Endothelial cell of umbilical vein (primary cell): ENCODE data around the gene ARPC2. TPM values are rescaled to one million over a fixed set of nuclear protein-coding genes. Genes with fewer than 3 reads are reported as not detected.

Experiments used
- BruUV-seq: library from RNA; stranded (reverse); fragments of 400-500 nt; replicated peaks from 2 replicates; lab custom pipeline; 2021; lab: Mats Ljungman, UMichigan
- CTCF ChIA-PET: fragments of 300-600, 350-600 bp; sonication (Branson Sonifier 250); formaldehyde crosslinking; loops from one replicate; lab custom pipeline; 2021; ENCODE audit warnings: antibody characterized with exemption, inconsistent platforms; lab: Charles Lee
- POLR2A ChIA-PET: fragments of 300-600, 350-600 bp; sonication (Branson Sonifier 250); formaldehyde crosslinking; loops from one replicate; lab custom pipeline; 2021; ENCODE audit warnings: antibody characterized with exemption, inconsistent platforms; lab: Charles Lee
- DNase-seq: peaks from one replicate; pipeline ENCODE4 v3.0.0-alpha.2; 2011; ENCODE audit warnings: low read depth, low spot score
- FAIRE-seq: peaks from 2 replicates; lab custom pipeline; 2011; peaks lifted over from hg19 to GRCh38; lab: Jason Lieb, UNC
- H2AFZ ChIP-seq: 2 replicates; pipeline ENCODE4 v1.6.0; 2012; ENCODE audit warnings: low read depth, low read length, control low read depth, inconsistent platforms
- H3K27ac ChIP-seq: 2 replicates; pipeline ENCODE4 v1.5.1; 2011; ENCODE audit warnings: low read depth, mild to moderate bottlenecking, control low read depth, low read length, moderate library complexity; ENCODE audit not compliant: insufficient read depth
- H3K27me3 ChIP-seq, 2 experiments: 2 replicates each; pipeline versions ENCODE4 v1.6.0 to v1.6.1; 2011; ENCODE audit warnings: low read length in 2 of 2, mixed read lengths in 1 of 2; ENCODE audit not compliant: control insufficient read depth in 2 of 2, insufficient read depth in 2 of 2
- H3K36me3 ChIP-seq, 2 experiments: 2 replicates in 1 of 2; 3 replicates in 1 of 2; pipeline ENCODE4 v1.5.1; 2011; ENCODE audit warnings: low read length in 2 of 2, mild to moderate bottlenecking in 1 of 2, moderate library complexity in 1 of 2; ENCODE audit not compliant: control insufficient read depth in 2 of 2, insufficient read depth in 2 of 2; ENCODE audit errors: extremely low read depth in 1 of 2
- H3K4me1 ChIP-seq: 3 replicates; pipeline ENCODE4 v1.5.1; 2011; ENCODE audit warnings: mild to moderate bottlenecking, low read length; ENCODE audit not compliant: control insufficient read depth, insufficient read depth; ENCODE audit errors: extremely low read depth
- H3K4me2 ChIP-seq: 2 replicates; pipeline ENCODE4 v1.6.1; 2011; ENCODE audit warnings: low read length, control low read depth, mixed read lengths; ENCODE audit not compliant: insufficient read depth
- H3K4me3 ChIP-seq, 3 experiments: fragments of 200-600 bp in 1 of 3; sonication (generic), shearing (Covaris generic) in 1 of 3; replicated peaks in 1 of 3; 2 replicates each; pipeline ENCODE4 v1.5.1; 2011 to 2016; ENCODE audit warnings: control low read depth in 3 of 3, low read length in 3 of 3, mild to moderate bottlenecking in 2 of 3, inconsistent platforms in 1 of 3, low read depth in 1 of 3, moderate library complexity in 1 of 3; ENCODE audit not compliant: insufficient read depth in 1 of 3
- H3K79me2 ChIP-seq: 2 replicates; pipeline ENCODE4 v1.6.0; 2012; ENCODE audit warnings: low read length, inconsistent platforms; ENCODE audit not compliant: control insufficient read depth, insufficient read depth
- H3K9ac ChIP-seq: replicated peaks from 2 replicates; pipeline ENCODE3; 2011; ENCODE audit warnings: low read length, control low read depth; ENCODE audit not compliant: insufficient read depth; ENCODE audit errors: extremely low read depth
- H3K9me1 ChIP-seq: replicated peaks from 3 replicates; pipeline ENCODE4 v1.6.0; 2011; ENCODE audit warnings: mild to moderate bottlenecking, low read length; ENCODE audit not compliant: control insufficient read depth, insufficient read depth; ENCODE audit errors: extremely low read depth
- H3K9me3 ChIP-seq: replicated peaks from 2 replicates; pipeline ENCODE4 v1.5.1; 2012; ENCODE audit warnings: low read length, inconsistent platforms; ENCODE audit not compliant: control insufficient read depth, insufficient read depth
- H4K20me1 ChIP-seq: replicated peaks from 2 replicates; pipeline ENCODE3; 2011; ENCODE audit warnings: mild to moderate bottlenecking, low read length; ENCODE audit not compliant: control insufficient read depth, insufficient read depth; ENCODE audit errors: extremely low read depth
- CTCF ChIP-seq, 2 donors: IDR thresholded peaks; 1 replicate in 1 of 2; 2 replicates in 1 of 2; pipeline ENCODE4 v1.5.1; 2011; ENCODE audit warnings: low read length in 2 of 2, mild to moderate bottlenecking in 2 of 2, moderate library complexity in 2 of 2, control low read depth in 1 of 2, inconsistent platforms in 1 of 2, low read depth in 1 of 2; ENCODE audit not compliant: insufficient read depth in 1 of 2; ENCODE audit errors: extremely low read depth in 1 of 2
- EZH2 ChIP-seq: IDR thresholded peaks from 2 replicates; pipeline ENCODE4 v1.6.1; 2012; ENCODE audit warnings: borderline replicate concordance, low read depth, mild to moderate bottlenecking, moderate library complexity, low read length, inconsistent platforms; ENCODE audit not compliant: severe bottlenecking
- FOS ChIP-seq: IDR thresholded peaks from 2 replicates; pipeline ENCODE4 v1.6.1; 2011; ENCODE audit warnings: mild to moderate bottlenecking, low read length, moderate library complexity, borderline replicate concordance; ENCODE audit not compliant: insufficient read depth
- GATA2 ChIP-seq: IDR thresholded peaks from 2 replicates; pipeline ENCODE4 v1.7.0; 2011; ENCODE audit warnings: low read depth, mild to moderate bottlenecking, moderate library complexity, mixed read lengths, low read length; ENCODE audit not compliant: insufficient read length, insufficient read depth
- JUN ChIP-seq: IDR thresholded peaks from 2 replicates; pipeline ENCODE4 v1.6.1; 2011; ENCODE audit warnings: borderline replicate concordance, low read depth; ENCODE audit not compliant: insufficient read length, insufficient read depth
- MYC ChIP-seq: IDR thresholded peaks from one replicate; pipeline ENCODE4 v1.6.1; 2011; ENCODE audit warnings: mild to moderate bottlenecking, low read depth, low read length
- POLR2A ChIP-seq: IDR thresholded peaks from 2 replicates; pipeline ENCODE4 v1.6.1; 2012; ENCODE audit warnings: low read depth, mild to moderate bottlenecking, control low read depth, low read length
- POLR2AphosphoS5 ChIP-seq: IDR thresholded peaks from 2 replicates; pipeline ENCODE4 v1.6.1; 2012; ENCODE audit warnings: low read depth, mild to moderate bottlenecking, control low read depth, low read length, moderate library complexity; ENCODE audit not compliant: insufficient read depth
- dilution Hi-C: fragments of 300-500 bp; cut with MboI; formaldehyde crosslinking; loops from one replicate; pipeline ENCODE4 v1.15.0; 2019; ENCODE audit warnings: low sequenced_read_pairs; ENCODE audit not compliant: extremely low pct_ligation_motif_present
- intact Hi-C: fragments of 100-400 bp; cut with micrococcal nuclease; formaldehyde crosslinking; loops from one replicate; pipeline ENCODE4 v1.10.0; 2022
- polyA plus RNA-seq, 4 experiments: library from polyadenylated mRNA; depleted of rRNA in 3 of 4; stranded (reverse) in 3 of 4; unstranded in 1 of 4; fragments of >200 nt; gene quantifications; 2 replicates each; pipeline versions ENCODE4 v1.2.1 to v1.2.3, GENCODE V29; 2011 to 2012; ENCODE audit warnings: missing spikeins in 1 of 4
- total RNA-seq: library from RNA; stranded (reverse); gene quantifications from 2 replicates; pipeline ENCODE4 v1.2.3, GENCODE V29; 2021
- TF ChIP-seq, protein P1 (sequence below): IDR thresholded peaks from 2 replicates; pipeline ENCODE4 v1.6.1; 2011; ENCODE audit not compliant: insufficient read depth, insufficient read length

ARPC2 gene
- total and polyA plus RNA-seq, 2 donors (not counting 3 experiments of a cell fraction or from before 2014, with no cell fraction given): 417 to 455 TPM

DNA sequence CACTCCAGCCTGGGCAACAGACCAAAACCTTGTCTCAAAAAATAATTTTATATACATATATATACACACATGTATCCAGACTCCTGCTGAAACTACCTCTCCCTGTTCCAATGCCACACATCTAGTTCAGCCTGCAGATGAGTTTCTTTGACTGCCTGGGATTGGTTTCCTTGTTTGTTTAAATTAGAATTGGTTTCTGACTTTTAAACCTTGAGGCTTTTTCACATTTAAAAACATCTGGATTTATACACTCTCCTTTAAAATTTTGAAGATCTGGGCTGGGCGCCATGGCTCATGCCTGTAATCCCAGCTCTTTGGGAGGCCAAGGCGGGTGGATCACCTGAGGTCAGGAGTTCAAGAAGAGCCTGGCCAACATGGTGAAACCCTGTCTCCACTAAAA, 28.5 kb upstream of the ARPC2 start:
- no peaks in the 10 kb centered on the region for H3K4me1 ChIP-seq
- intact Hi-C loops (loop anchor here (5.0 kb wide), 1 partner anchor 279 kb away; no protein-coding TSS in a partner anchor), dilution Hi-C loops (no loop called here)
- TF ChIP-seq GATA2: no peak
- no peak for TF ChIP-seq POLR2AphosphoS5
- no peak for TF ChIP-seq CTCF (IDR thresholded peaks at IDR 0.05; ENCODE audit: extremely low read depth in 1 of 2, insufficient read depth in 1 of 2, low read depth in 1 of 2, low read length in 2 of 2)
- no peak for TF ChIP-seq MYC
- TF ChIP-seq FOS: no peak
- no peak for TF ChIP-seq JUN
- TF ChIP-seq EZH2: no peak
- TF ChIP-seq POLR2A: no peak
- TF ChIP-seq, protein P1, sequence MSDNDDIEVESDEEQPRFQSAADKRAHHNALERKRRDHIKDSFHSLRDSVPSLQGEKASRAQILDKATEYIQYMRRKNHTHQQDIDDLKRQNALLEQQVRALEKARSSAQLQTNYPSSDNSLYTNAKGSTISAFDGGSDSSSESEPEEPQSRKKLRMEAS: no peak
- ChIA-PET CTCF (interaction anchor here (1.0 to 1.6 kb wide), 3 partner anchors 12 to 207 kb away, joined by 3 to 9 read pairs (median 4); no protein-coding TSS in a partner anchor), POLR2A (no interaction called here)
- H3K9me3 ChIP-seq: no peaks in the 10 kb centered on the region
- H3K27me3 ChIP-seq: peaks cover 0 to 2% of the 10 kb centered on the region in 2 experiments
- H2AFZ ChIP-seq: no peak overlapping the region
- no peak for FAIRE-seq
- H3K79me2 ChIP-seq: no peaks in the 10 kb centered on the region
- no peak overlapping the region for H3K9ac ChIP-seq
- no peak for DNase-seq
- no peak overlapping the region for H3K27ac ChIP-seq
- H3K4me3 ChIP-seq: no peak overlapping the region
- no peaks in the 10 kb centered on the region for H4K20me1 ChIP-seq
- no peaks in the 10 kb centered on the region for H3K36me3 ChIP-seq
- no peaks in the 10 kb centered on the region for H3K9me1 ChIP-seq
- no TSS peak for BruUV-seq
- H3K4me2 ChIP-seq: no peak overlapping the region
